ENCODE measurements around the gene IL1RAPL2. TPM values are rescaled to one million over a fixed set of nuclear protein-coding genes. Genes with fewer than 3 reads are reported as not detected.

The IL1RAPL2 gene
- total and polyA plus RNA-seq, 2 of the 8 experiments (the other 6 are each of a cell fraction or from before 2014, with no cell fraction given) = 0.20 to 1.3 TPM

DNA sequence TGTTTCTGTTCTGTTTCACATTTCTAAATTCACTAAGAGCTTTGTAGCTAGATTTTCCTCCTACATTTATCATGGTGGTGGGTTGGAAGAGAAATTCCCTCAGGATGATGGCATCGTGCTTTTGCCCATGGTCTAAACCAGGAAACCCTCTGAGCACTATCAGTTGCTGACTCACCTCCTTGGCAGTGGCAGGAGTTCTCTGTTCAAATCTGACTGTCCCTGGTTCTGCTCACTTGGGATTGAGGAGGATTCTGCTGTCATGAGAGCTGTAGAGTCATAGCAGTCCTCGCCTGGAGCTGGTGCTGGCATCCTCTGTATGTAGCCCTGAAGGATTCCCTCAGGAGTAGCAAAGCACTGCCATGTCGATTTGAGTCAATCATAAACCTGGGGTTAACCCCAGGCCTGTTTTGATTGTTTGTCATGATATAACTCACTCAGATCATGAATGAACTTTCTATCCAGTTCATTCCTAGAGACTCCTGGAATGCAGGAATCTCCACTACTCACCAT, 645.1 kb downstream of the IL1RAPL2 start (continued):
- TF ChIP-seq, protein P1, sequence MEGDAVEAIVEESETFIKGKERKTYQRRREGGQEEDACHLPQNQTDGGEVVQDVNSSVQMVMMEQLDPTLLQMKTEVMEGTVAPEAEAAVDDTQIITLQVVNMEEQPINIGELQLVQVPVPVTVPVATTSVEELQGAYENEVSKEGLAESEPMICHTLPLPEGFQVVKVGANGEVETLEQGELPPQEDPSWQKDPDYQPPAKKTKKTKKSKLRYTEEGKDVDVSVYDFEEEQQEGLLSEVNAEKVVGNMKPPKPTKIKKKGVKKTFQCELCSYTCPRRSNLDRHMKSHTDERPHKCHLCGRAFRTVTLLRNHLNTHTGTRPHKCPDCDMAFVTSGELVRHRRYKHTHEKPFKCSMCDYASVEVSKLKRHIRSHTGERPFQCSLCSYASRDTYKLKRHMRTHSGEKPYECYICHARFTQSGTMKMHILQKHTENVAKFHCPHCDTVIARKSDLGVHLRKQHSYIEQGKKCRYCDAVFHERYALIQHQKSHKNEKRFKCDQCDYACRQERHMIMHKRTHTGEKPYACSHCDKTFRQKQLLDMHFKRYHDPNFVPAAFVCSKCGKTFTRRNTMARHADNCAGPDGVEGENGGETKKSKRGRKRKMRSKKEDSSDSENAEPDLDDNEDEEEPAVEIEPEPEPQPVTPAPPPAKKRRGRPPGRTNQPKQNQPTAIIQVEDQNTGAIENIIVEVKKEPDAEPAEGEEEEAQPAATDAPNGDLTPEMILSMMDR (IDR thresholded peaks at IDR 0.05; ENCODE audit: control extremely low read depth in 1 of 3, insufficient read depth in 1 of 3, low read depth in 1 of 3, low read length in 3 of 3) = no peak
- TF ChIP-seq JUND (IDR thresholded peaks at IDR 0.05; ENCODE audit: low read length) (no peak), TBP (IDR thresholded peaks at IDR 0.05; ENCODE audit: low read depth, low read length) (no peak)
- TF ChIP-seq, protein P2, sequence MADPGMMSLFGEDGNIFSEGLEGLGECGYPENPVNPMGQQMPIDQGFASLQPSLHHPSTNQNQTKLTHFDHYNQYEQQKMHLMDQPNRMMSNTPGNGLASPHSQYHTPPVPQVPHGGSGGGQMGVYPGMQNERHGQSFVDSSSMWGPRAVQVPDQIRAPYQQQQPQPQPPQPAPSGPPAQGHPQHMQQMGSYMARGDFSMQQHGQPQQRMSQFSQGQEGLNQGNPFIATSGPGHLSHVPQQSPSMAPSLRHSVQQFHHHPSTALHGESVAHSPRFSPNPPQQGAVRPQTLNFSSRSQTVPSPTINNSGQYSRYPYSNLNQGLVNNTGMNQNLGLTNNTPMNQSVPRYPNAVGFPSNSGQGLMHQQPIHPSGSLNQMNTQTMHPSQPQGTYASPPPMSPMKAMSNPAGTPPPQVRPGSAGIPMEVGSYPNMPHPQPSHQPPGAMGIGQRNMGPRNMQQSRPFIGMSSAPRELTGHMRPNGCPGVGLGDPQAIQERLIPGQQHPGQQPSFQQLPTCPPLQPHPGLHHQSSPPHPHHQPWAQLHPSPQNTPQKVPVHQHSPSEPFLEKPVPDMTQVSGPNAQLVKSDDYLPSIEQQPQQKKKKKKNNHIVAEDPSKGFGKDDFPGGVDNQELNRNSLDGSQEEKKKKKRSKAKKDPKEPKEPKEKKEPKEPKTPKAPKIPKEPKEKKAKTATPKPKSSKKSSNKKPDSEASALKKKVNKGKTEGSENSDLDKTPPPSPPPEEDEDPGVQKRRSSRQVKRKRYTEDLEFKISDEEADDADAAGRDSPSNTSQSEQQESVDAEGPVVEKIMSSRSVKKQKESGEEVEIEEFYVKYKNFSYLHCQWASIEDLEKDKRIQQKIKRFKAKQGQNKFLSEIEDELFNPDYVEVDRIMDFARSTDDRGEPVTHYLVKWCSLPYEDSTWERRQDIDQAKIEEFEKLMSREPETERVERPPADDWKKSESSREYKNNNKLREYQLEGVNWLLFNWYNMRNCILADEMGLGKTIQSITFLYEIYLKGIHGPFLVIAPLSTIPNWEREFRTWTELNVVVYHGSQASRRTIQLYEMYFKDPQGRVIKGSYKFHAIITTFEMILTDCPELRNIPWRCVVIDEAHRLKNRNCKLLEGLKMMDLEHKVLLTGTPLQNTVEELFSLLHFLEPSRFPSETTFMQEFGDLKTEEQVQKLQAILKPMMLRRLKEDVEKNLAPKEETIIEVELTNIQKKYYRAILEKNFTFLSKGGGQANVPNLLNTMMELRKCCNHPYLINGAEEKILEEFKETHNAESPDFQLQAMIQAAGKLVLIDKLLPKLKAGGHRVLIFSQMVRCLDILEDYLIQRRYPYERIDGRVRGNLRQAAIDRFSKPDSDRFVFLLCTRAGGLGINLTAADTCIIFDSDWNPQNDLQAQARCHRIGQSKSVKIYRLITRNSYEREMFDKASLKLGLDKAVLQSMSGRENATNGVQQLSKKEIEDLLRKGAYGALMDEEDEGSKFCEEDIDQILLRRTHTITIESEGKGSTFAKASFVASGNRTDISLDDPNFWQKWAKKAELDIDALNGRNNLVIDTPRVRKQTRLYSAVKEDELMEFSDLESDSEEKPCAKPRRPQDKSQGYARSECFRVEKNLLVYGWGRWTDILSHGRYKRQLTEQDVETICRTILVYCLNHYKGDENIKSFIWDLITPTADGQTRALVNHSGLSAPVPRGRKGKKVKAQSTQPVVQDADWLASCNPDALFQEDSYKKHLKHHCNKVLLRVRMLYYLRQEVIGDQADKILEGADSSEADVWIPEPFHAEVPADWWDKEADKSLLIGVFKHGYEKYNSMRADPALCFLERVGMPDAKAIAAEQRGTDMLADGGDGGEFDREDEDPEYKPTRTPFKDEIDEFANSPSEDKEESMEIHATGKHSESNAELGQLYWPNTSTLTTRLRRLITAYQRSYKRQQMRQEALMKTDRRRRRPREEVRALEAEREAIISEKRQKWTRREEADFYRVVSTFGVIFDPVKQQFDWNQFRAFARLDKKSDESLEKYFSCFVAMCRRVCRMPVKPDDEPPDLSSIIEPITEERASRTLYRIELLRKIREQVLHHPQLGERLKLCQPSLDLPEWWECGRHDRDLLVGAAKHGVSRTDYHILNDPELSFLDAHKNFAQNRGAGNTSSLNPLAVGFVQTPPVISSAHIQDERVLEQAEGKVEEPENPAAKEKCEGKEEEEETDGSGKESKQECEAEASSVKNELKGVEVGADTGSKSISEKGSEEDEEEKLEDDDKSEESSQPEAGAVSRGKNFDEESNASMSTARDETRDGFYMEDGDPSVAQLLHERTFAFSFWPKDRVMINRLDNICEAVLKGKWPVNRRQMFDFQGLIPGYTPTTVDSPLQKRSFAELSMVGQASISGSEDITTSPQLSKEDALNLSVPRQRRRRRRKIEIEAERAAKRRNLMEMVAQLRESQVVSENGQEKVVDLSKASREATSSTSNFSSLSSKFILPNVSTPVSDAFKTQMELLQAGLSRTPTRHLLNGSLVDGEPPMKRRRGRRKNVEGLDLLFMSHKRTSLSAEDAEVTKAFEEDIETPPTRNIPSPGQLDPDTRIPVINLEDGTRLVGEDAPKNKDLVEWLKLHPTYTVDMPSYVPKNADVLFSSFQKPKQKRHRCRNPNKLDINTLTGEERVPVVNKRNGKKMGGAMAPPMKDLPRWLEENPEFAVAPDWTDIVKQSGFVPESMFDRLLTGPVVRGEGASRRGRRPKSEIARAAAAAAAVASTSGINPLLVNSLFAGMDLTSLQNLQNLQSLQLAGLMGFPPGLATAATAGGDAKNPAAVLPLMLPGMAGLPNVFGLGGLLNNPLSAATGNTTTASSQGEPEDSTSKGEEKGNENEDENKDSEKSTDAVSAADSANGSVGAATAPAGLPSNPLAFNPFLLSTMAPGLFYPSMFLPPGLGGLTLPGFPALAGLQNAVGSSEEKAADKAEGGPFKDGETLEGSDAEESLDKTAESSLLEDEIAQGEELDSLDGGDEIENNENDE (IDR thresholded peaks at IDR 0.05; ENCODE audit: insufficient replicate concordance, low read length) = no peak

Measured in H1 (cell line).